ENCODE data around the gene EFCAB14.

GRCh38 chr1:46735708-46736324 lies 16.9 kb upstream of the EFCAB14 start:
- TF ChIP-seq CTCF (conservative IDR thresholded peaks at IDR 0.05; ENCODE audit: low read depth, low read length) (peak; percentile 35), POLR2A (IDR thresholded peaks at IDR 0.05; ENCODE audit: low read depth, low read length) (no peak), SMC3 (IDR thresholded peaks at IDR 0.05; ENCODE audit: low read depth, low read length) (no peak), CEBPB (IDR thresholded peaks at IDR 0.05; ENCODE audit: low read depth, low read length) (no peak), ELK1 (IDR thresholded peaks at IDR 0.05; ENCODE audit: borderline replicate concordance, low read depth, low read length) (no peak), FOS (IDR thresholded peaks at IDR 0.05; ENCODE audit: low read depth, low read length) (no peak), MAFK (IDR thresholded peaks at IDR 0.05; ENCODE audit: low read depth, low read length) (0 out of 2 replicates have a peak, but pooled peaks have one; percentile 28), RFX5 (IDR thresholded peaks at IDR 0.05; ENCODE audit: low read depth, low read length) (no peak), RCOR1 (IDR thresholded peaks at IDR 0.05; ENCODE audit: insufficient replicate concordance, low read length) (no peak), NFE2L2 (IDR thresholded peaks at IDR 0.05; ENCODE audit: low read depth, low read length) (no peak), USF2 (IDR thresholded peaks at IDR 0.05; ENCODE audit: low read depth, low read length) (no peak), CHD1 (IDR thresholded peaks at IDR 0.05; ENCODE audit: low read depth, low read length) (no peak), MXI1 (IDR thresholded peaks at IDR 0.05; ENCODE audit: borderline replicate concordance, low read depth, low read length) (no peak), RAD21 (IDR thresholded peaks at IDR 0.05; ENCODE audit: low read length) (no peak)

All from IMR-90 (cell line).